ENCODE measurements around the gene HPSE2. TPM values are rescaled to one million over a fixed set of nuclear protein-coding genes. Genes with fewer than 3 reads are reported as not detected.
"Not testable (repeated sequence)": the region's sequence is repeated elsewhere in the genome, so short reads cannot be mapped to it uniquely, and the experiment has no call there.

HPSE2 gene
- total and polyA plus RNA-seq, 2 of the 8 experiments (the other 6 are each of a cell fraction or from before 2014, with no cell fraction given): 0.41 to 0.58 TPM

GRCh38 chr10:99132897-99133296 is 102.8 kb downstream of the HPSE2 start:
- 79% methylated on average over 3 of the region's 3 CpGs; no CpG with 5 or more reads in 1 of the 2 experiments for WGBS, 2 experiments (ENCODE audit: extremely low coverage in 1 of 2, insufficient coverage in 1 of 2, insufficient read length in 1 of 2, insufficient replicate concordance in 2 of 2, low coverage in 1 of 2, low lambda C conversion rate in 2 of 2, missing lambda C conversion rate in 1 of 2)
- H3K79me2 ChIP-seq (ENCODE audit: control insufficient read depth in 1 of 2, insufficient read depth in 2 of 2, low read length in 2 of 2); H2AK5ac ChIP-seq (ENCODE audit: low read depth, low read length); FAIRE-seq; POLR2A ChIA-PET (ENCODE audit: partially characterized antibody); H2BK120ac ChIP-seq (replicated peaks; ENCODE audit: low read depth, low read length); H3K9ac ChIP-seq (replicated peaks in 1 of 4; ENCODE audit: extremely low read depth in 1 of 4, low read depth in 3 of 4, low read length in 3 of 4); H2BK15ac ChIP-seq (ENCODE audit: low read length); H3K27ac ChIP-seq (ENCODE audit: low read depth, low read length); H3K4ac ChIP-seq (replicated peaks; ENCODE audit: insufficient read length, low read depth, low read length); H3K9me3 ChIP-seq (ENCODE audit: insufficient read depth in 2 of 2, low read depth in 1 of 2, low read length in 1 of 2); DNase-seq (ENCODE audit: low read depth in 1 of 2, low spot score in 2 of 2); H4K91ac ChIP-seq (replicated peaks; ENCODE audit: insufficient read length, low read length); H3K14ac ChIP-seq (ENCODE audit: insufficient read length); H2BK5ac ChIP-seq (ENCODE audit: low read depth, low read length); H3K4me1 ChIP-seq (replicated peaks in 1 of 4; ENCODE audit: control insufficient read depth in 3 of 4, insufficient read depth in 4 of 4, low read length in 3 of 4); H3K4me3 ChIP-seq (ENCODE audit: extremely low read depth in 1 of 4, insufficient read depth in 2 of 4, low read depth in 3 of 4, low read length in 4 of 4); H2BK12ac ChIP-seq (ENCODE audit: low read depth, low read length); H4K8ac ChIP-seq (ENCODE audit: extremely low read depth, insufficient read depth, low read length); H3K4me2 ChIP-seq (ENCODE audit: insufficient read depth in 1 of 2, low read depth in 2 of 2, low read length in 2 of 2); H3K27me3 ChIP-seq (replicated peaks in 1 of 4; ENCODE audit: control insufficient read depth in 3 of 4, extremely low read depth in 1 of 4, insufficient read depth in 3 of 4, low read length in 3 of 4); H4K20me1 ChIP-seq (replicated peaks in 1 of 2; ENCODE audit: control insufficient read depth in 1 of 2, insufficient read depth in 2 of 2, low read length in 2 of 2); H3K56ac ChIP-seq (replicated peaks; ENCODE audit: insufficient read length, low read depth, low read length); H3K18ac ChIP-seq (ENCODE audit: extremely low read depth, low read length); H3K23me2 ChIP-seq (ENCODE audit: low read depth, low read length); H3K79me1 ChIP-seq (ENCODE audit: low read depth, low read length); H3K36me3 ChIP-seq (ENCODE audit: control insufficient read depth in 2 of 4, insufficient read depth in 4 of 4, low read length in 3 of 4); H4K5ac ChIP-seq (ENCODE audit: insufficient read length, low read depth, low read length); H3K23ac ChIP-seq (ENCODE audit: insufficient read length): not testable (repeated sequence)
- Histone ChIP-seq H2AFZ (ENCODE audit: low read length) (peak overlapping the region; percentile 95), H2BK20ac (ENCODE audit: low read length) (peak overlapping the region; percentile 1; the same call in 1 of the 2 replicates)
- CTCF ChIA-PET (ENCODE audit: partially characterized antibody): interaction anchor here (1.1 kb wide), 1 partner anchor 9 kb away, joined by 6 read pairs; no protein-coding TSS in a partner anchor

Data from H1 (cell line).